GM10248 (cell line): ENCODE measurements around the gene VIM.

ENCODE experiments used
- CTCF ChIA-PET: fragments of 300-600 bp; sonication (Branson Sonifier 250); formaldehyde crosslinking; extraction: SDS; loops from one replicate; lab custom pipeline; 2021; ENCODE audit warnings: antibody characterized with exemption; lab: Yijun Ruan, JAX
- POLR2A ChIA-PET: fragments of 350-650 bp; sonication (Branson Sonifier 250); formaldehyde crosslinking; extraction: SDS; loops from one replicate; lab custom pipeline; 2020; ENCODE audit warnings: antibody characterized with exemption; lab: Yijun Ruan, JAX
- DNase-seq: peaks from one replicate; pipeline ENCODE4 v3.0.0; 2012; ENCODE audit errors: extremely low spot score
- TF ChIP-seq, protein P1 (sequence below): IDR thresholded peaks from 2 replicates; pipeline ENCODE4 v1.5.1; 2012; ENCODE audit warnings: mild to moderate bottlenecking, low read depth; ENCODE audit errors: extremely low read depth, missing control alignments, control extremely low read depth

Gene VIM

DNA sequence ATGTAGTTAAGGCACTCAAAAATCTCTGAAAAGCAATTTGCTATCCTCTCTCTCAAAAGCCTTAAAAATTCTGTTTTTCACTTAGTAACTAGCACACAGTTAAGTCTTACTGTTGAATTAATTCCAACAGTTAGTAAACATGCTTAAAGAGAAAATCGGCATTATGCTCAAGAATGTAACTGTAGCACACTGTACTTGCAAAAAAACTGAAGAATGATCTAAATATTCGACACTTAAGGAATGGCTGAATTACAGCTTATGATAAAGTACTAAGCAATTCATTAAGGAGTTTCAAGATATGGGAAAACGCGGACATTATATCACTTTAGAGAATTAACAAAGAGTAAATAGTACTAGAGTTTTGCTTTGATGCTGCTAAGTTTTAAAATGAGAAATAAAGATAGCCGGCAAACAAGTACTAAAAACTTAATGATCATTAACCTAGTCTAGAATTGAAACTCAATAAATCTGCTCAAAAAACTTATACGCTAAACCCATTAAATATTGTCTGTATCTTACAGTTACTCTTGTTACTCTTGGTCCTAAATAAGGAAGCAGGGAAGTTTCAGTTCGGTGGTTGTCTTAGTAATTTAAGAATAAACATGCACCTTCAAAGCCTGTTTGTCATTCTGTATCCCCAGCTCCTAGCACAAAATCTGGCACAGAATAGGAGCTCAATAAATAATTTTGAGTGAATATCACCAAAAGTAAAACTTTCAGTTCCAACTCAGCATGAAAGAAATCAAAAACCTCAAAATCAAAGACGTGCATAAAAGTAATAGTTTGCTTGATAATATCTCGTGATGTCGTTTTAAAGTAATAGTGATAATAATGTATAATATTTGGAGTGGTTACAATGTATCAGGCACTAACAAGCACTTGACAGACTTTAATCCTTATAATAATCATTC, 27.8 kb upstream of the VIM start:
- ChIA-PET POLR2A (interaction anchor here (0.7 kb wide), 1 partner anchor 1005 kb away, joined by 3 read pairs; no protein-coding TSS in a partner anchor), CTCF (interaction anchor here (1.1 to 1.9 kb wide), 3 partner anchors 9 to 29 kb away, joined by 4 to 8 read pairs (median 6); no protein-coding TSS in a partner anchor)
- DNase-seq: no peak
- TF ChIP-seq, protein P1, sequence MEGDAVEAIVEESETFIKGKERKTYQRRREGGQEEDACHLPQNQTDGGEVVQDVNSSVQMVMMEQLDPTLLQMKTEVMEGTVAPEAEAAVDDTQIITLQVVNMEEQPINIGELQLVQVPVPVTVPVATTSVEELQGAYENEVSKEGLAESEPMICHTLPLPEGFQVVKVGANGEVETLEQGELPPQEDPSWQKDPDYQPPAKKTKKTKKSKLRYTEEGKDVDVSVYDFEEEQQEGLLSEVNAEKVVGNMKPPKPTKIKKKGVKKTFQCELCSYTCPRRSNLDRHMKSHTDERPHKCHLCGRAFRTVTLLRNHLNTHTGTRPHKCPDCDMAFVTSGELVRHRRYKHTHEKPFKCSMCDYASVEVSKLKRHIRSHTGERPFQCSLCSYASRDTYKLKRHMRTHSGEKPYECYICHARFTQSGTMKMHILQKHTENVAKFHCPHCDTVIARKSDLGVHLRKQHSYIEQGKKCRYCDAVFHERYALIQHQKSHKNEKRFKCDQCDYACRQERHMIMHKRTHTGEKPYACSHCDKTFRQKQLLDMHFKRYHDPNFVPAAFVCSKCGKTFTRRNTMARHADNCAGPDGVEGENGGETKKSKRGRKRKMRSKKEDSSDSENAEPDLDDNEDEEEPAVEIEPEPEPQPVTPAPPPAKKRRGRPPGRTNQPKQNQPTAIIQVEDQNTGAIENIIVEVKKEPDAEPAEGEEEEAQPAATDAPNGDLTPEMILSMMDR: no peak

DNA sequence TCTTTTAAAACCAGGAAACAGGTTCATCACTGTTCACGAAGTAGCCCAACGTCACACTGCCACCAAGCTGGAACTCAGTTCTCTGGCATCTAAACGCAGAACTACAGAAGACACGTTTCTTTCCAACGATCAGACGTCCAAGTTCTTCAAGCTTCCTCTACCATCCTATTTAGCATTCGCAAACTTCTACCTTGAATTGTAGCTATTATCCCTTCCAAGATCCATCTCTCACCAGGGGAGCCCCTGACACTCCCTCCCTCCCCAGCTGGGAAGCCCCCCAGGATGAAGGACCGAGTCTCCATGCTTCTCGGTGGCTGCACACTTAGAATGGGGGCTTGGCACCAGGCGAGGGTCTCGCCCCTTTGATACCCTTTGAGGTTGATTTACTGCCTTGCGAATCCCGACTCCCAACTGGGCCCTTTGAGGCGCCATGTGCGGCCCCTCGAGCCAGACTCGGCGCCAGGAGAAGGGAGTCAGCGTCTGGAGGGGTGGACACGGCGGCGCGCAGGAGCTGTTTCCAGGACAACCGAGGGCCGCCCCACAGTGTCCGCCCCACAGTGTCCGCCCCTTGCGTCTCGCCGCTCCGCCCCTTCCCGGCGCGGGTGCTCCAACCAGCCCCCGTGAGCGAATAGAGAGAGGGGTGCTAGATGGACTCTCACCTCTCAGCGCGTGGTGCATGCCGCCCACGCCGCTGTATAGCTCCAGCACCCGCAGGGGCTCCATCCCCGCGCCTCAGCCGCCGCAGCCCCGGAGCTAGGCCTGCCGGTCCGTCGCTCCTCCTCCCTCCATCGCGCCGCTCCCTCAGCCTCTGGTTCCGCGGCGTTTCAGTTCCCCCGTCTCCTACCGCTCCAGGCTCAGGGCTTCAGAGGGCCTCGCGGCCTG, 26.9 kb upstream of the VIM start, which contains the start of gene TRDMT1:
TSS of gene TRDMT1 (minus strand) at position 761 of the 882 bp plus-strand sequence. CDS start at position 723, 38 bp downstream.
- CTCF ChIA-PET: interaction anchor here (1.3 to 1.9 kb wide), 2 partner anchors 19 to 28 kb away, joined by 4 to 8 read pairs; no protein-coding TSS in a partner anchor
- POLR2A ChIA-PET: interaction anchor here (0.7 kb wide), 1 partner anchor 1006 kb away, joined by 3 read pairs; no protein-coding TSS in a partner anchor
- DNase-seq: peak; percentile 82
- TF ChIP-seq, protein P1: no peak

DNA sequence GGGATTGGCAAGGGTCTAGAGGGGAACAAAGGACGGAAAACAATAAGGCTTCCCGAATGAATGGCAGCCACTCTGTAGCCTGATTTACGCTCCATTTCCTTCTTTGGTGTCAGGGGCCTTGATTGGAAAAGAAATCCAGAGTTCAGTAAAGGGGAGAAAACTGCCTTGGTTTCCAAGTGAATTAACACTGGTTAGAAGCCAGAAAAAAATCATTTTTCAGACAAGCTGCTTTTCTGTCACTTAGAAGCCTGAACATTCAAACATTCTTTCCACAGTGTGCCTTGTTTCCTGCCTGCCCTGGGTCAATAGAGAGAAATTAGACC, 26.3 kb upstream of the VIM start:
- no peak for DNase-seq
- ChIA-PET CTCF (interaction anchor here (1.9 kb wide), 1 partner anchor 28 kb away, joined by 8 read pairs; no protein-coding TSS in a partner anchor), POLR2A (no interaction called here)
- TF ChIP-seq, protein P1: no peak

DNA sequence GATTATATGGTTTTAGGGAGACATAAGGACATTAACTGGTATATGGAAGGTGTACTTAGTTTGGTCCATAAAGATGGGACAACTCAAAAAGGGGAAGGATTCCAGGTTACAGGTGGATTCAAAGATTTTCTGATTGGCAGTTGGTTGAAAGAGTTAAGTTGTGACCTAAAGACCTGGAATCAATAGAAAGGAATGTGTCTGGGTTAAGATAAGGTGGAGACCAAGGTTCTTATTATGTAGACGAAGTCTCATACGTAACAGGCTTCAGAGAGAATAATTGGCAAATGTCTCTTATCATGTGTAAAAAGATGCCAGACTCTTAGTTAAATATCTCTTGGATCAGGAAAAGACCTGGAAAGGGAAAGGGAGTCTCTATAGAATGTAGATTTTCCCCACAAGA, 25.5 kb upstream of the VIM start:
- DNase-seq: no peak
- ChIA-PET POLR2A (no interaction called here), CTCF (interaction anchor here (1.9 kb wide), 1 partner anchor 27 kb away, joined by 8 read pairs; no protein-coding TSS in a partner anchor)
- TF ChIP-seq, protein P1: no peak

DNA sequence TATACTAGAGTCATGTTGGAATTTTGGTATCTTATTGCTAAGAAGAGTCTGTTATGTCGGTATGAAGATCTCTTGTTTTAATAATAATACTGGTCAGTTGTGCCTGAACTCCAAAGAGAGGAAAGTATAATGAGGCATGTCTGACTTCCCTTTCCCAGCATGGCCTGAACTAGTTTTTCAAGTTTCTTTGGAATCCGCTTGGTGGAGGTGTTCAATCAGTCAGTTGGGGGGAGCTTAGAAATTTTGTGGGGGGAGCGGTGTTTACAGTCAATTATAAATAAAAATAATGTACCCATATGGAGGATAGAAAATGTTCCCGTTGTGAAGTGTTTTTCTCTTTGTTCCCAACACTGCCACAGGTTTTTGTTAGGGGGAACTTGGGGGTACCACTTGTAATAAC, 25.0 kb upstream of the VIM start:
- no peak for DNase-seq
- CTCF ChIA-PET: no interaction called here
- TF ChIP-seq, protein P1: no peak
- POLR2A ChIA-PET: no interaction called here

DNA sequence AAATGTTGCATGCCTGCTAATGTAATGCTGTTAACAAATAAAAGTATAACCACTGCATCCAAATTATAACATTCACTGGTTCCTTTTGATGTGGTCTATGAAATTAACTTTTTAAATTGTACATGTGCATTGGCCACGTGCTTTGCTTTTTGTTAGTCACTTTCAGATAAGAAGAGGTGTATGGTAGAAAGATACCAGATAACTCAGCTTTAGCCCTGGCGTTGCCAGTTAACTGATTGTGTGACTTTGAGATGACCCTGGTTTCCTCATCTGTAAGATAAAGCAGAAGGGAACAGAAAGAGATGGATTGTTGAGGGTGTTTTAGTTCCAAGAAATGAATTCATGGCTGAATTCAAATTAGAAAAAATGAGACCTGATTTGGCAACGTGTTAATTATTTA, 24.6 kb upstream of the VIM start:
- ChIA-PET CTCF (no interaction called here), POLR2A (no interaction called here)
- TF ChIP-seq, protein P1: no peak
- no peak for DNase-seq
